Lower leg skin (tissue), 3 donors: ENCODE results near the gene SLC25A6.

Source experiments
- POLR2A ChIP-seq, 2 donors: fragments of 450-650 bp; IDR thresholded peaks; one replicate each; pipeline ENCODE4 v1.6.1; 2016 to 2017; ENCODE audit warnings: antibody characterized with exemption in 2 of 2, mild to moderate bottlenecking in 1 of 2, moderate library complexity in 1 of 2
- TF ChIP-seq, protein P1 (sequence below), 3 donors: fragments of 450-650 bp; IDR thresholded peaks; one replicate each; pipeline ENCODE4 v1.5.1; 2016; ENCODE audit warnings: antibody characterized with exemption in 3 of 3, mild to moderate bottlenecking in 3 of 3, moderate library complexity in 2 of 3

DNA sequence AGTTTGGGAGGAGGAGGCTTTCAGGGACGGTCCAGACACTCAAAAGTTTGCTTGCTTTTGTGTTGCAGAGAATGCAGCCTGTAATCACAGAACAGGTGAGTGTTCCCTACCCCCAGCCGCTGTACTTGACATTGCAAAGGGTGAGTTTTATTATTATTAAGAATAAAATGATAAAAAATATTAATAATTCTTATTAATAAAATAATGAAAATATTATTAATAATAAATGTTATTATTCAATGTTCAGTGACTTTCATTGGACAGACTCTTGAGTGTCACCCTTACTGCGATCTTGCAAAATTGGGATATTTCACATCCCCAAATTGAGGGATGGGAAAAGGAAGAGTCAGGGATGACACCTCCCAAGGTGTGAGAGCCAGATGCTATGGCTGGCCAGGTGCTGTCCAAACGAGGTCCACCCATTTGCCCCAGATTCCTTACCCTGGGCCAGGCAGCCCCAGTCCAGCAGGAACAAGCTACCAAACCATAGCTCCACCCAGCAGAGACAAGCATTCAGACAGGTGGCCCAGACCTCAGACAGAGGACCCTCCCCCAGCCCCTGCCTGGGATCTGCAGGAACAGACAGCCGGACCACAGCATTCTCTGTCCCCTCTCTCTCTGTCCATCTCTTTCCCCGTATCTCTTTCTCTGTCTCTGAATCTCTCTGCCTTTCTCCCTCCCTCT, 33.0 kb downstream of the SLC25A6 start:
- TF ChIP-seq, protein P1, sequence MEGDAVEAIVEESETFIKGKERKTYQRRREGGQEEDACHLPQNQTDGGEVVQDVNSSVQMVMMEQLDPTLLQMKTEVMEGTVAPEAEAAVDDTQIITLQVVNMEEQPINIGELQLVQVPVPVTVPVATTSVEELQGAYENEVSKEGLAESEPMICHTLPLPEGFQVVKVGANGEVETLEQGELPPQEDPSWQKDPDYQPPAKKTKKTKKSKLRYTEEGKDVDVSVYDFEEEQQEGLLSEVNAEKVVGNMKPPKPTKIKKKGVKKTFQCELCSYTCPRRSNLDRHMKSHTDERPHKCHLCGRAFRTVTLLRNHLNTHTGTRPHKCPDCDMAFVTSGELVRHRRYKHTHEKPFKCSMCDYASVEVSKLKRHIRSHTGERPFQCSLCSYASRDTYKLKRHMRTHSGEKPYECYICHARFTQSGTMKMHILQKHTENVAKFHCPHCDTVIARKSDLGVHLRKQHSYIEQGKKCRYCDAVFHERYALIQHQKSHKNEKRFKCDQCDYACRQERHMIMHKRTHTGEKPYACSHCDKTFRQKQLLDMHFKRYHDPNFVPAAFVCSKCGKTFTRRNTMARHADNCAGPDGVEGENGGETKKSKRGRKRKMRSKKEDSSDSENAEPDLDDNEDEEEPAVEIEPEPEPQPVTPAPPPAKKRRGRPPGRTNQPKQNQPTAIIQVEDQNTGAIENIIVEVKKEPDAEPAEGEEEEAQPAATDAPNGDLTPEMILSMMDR (IDR thresholded peaks at IDR 0.05): no peak
- no peak for TF ChIP-seq POLR2A (IDR thresholded peaks at IDR 0.05)
